NOMO-1 treated with dmso at 0.1 percent for 144 hours (cell line): ENCODE measurements around the gene MRPL12.
"Not testable (repeated sequence)": the region's sequence is repeated elsewhere in the genome, so short reads cannot be mapped to it uniquely, and the experiment has no call there.

Experiments
- DNase-seq: peaks from one replicate; lab custom pipeline; 2025; ENCODE audit not compliant: unreplicated experiment; lab: John Stamatoyannopoulos, UW

Gene MRPL12

GRCh38 chr17:81737947-81738800 is 35.0 kb downstream of the MRPL12 start:
- no peak for DNase-seq

- DNase-seq, result no peak
These were observed 35.7 kb downstream of the MRPL12 start for GRCh38 chr17:81738801-81739393.

- DNase-seq, result not testable (repeated sequence)
These were observed 36.4 kb downstream of the MRPL12 start for GRCh38 chr17:81739593-81739992.

- no peak for DNase-seq
These were observed 37.3 kb downstream of the MRPL12 start for GRCh38 chr17:81740395-81740961.

GRCh38 chr17:81741049-81741593 is 38.0 kb downstream of the MRPL12 start:
- DNase-seq, result no peak

- no peak for DNase-seq
These were observed 38.7 kb downstream of the MRPL12 start for GRCh38 chr17:81741594-81742452.
